DMS153 treated with DMSO at 0.1 percent for 48 hours (cell line): Measurements from ENCODE around the gene SAMD8.

ENCODE experiments used
- DNase-seq: peaks from one replicate; lab custom pipeline; 2025; ENCODE audit not compliant: unreplicated experiment; lab: John Stamatoyannopoulos, UW

Gene SAMD8

GRCh38 chr10:75111365-75111906 lies at the start of gene SAMD8:
TSS of gene SAMD8 (plus strand) at chr10:75111656. CDS start at chr10:75150529, 38,873 bp downstream.
- peak; percentile 85 for DNase-seq

- DNase-seq, result no peak
These were observed 49.5 kb upstream of the SAMD8 start for GRCh38 chr10:75061709-75062505.

GRCh38 chr10:75062506-75063299 lies 48.8 kb upstream of the SAMD8 start:
- DNase-seq, result no peak

GRCh38 chr10:75063461-75064230 lies 47.8 kb upstream of the SAMD8 start:
- no peak for DNase-seq

- no peak for DNase-seq
These were observed 46.4 kb upstream of the SAMD8 start for GRCh38 chr10:75065076-75065475.

- DNase-seq, result no peak
These were observed 45.2 kb upstream of the SAMD8 start for GRCh38 chr10:75066271-75066670.

GRCh38 chr10:75067272-75067671 lies 44.2 kb upstream of the SAMD8 start:
- DNase-seq, result no peak

- no peak for DNase-seq
These were observed 42.9 kb upstream of the SAMD8 start for GRCh38 chr10:75068523-75068922.

GRCh38 chr10:75070476-75070875 lies 41.0 kb upstream of the SAMD8 start:
- no peak for DNase-seq

- peak; percentile 22 for DNase-seq
These were observed 40.5 kb upstream of the SAMD8 start for GRCh38 chr10:75070961-75071428.

GRCh38 chr10:75071756-75072155 lies 39.7 kb upstream of the SAMD8 start:
- no peak for DNase-seq

GRCh38 chr10:75072727-75073126 lies 38.7 kb upstream of the SAMD8 start:
- DNase-seq, result no peak

- no peak for DNase-seq
These were observed 38.0 kb upstream of the SAMD8 start for GRCh38 chr10:75073442-75073841.

GRCh38 chr10:75074711-75075445 lies 36.6 kb upstream of the SAMD8 start:
- no peak for DNase-seq

- DNase-seq, result no peak
These were observed 35.1 kb upstream of the SAMD8 start for GRCh38 chr10:75076348-75076747.

- no peak for DNase-seq
These were observed 31.9 kb upstream of the SAMD8 start for GRCh38 chr10:75079436-75080083.

- DNase-seq, result no peak
These were observed 30.9 kb upstream of the SAMD8 start for GRCh38 chr10:75080554-75080953.

- DNase-seq, result no peak
These were observed 30.1 kb upstream of the SAMD8 start for GRCh38 chr10:75081379-75081778.

GRCh38 chr10:75083972-75084833 lies 27.3 kb upstream of the SAMD8 start:
- no peak for DNase-seq
